IMR-90 (cell line): ENCODE data around the gene PCBD1. TPM values are rescaled to one million over a fixed set of nuclear protein-coding genes. Genes with fewer than 3 reads are reported as not detected.

Experiments
- ATAC-seq: fragments of 200-7000 bp; cut with Tn5 transposase; 2 replicates; pipeline ENCODE4 v1.9.1; 2020; ENCODE audit warnings: low read depth, mild to moderate bottlenecking, moderate library complexity
- BruUV-seq: library from RNA; stranded (reverse); fragments of 400-500 nt; replicated peaks from 2 replicates; lab custom pipeline; 2021; lab: Mats Ljungman, UMichigan
- CTCF ChIA-PET: fragments of 300-600 bp; formaldehyde crosslinking; extraction: SDS; loops from one replicate; lab custom pipeline; 2021; ENCODE audit warnings: antibody characterized with exemption; lab: Yijun Ruan, JAX
- POLR2A ChIA-PET: fragments of 300-600 bp; sonication (Branson Sonifier 250); formaldehyde crosslinking; loops from one replicate; lab custom pipeline; 2022; ENCODE audit warnings: antibody characterized with exemption; ENCODE audit not compliant: unreplicated experiment; lab: Charles Lee
- DNase-seq: peaks from one replicate; pipeline ENCODE4 v3.0.0; 2013
- H2AFZ ChIP-seq: replicated peaks from 2 replicates; pipeline ENCODE3; 2013; ENCODE audit warnings: low read length, mild to moderate bottlenecking; ENCODE audit not compliant: poor library complexity
- H2AK5ac ChIP-seq: 2 replicates; pipeline ENCODE4 v1.6.1; 2013; ENCODE audit warnings: low read depth, low read length, inconsistent platforms
- H2AK9ac ChIP-seq: replicated peaks from 2 replicates; pipeline ENCODE3; 2013; ENCODE audit warnings: mild to moderate bottlenecking, low read depth, low read length, moderate library complexity; ENCODE audit not compliant: poor library complexity
- H2BK120ac ChIP-seq: 2 replicates; pipeline ENCODE4 v1.6.1; 2013; ENCODE audit warnings: low read depth, low read length, inconsistent platforms
- H2BK15ac ChIP-seq: 3 replicates; pipeline ENCODE4 v1.6.1; 2013; ENCODE audit warnings: low read depth, low read length, inconsistent platforms
- H2BK20ac ChIP-seq: 2 replicates; pipeline ENCODE4 v1.6.1; 2013; ENCODE audit warnings: low read depth, mild to moderate bottlenecking, inconsistent platforms, low read length, moderate library complexity
- H2BK5ac ChIP-seq: 2 replicates; pipeline ENCODE4 v1.6.1; 2013; ENCODE audit warnings: mild to moderate bottlenecking, low read depth, low read length, inconsistent platforms; ENCODE audit not compliant: poor library complexity, severe bottlenecking
- H3K14ac ChIP-seq: replicated peaks from 2 replicates; pipeline ENCODE4 v1.6.1; 2013; ENCODE audit warnings: low read depth, low read length, inconsistent platforms
- H3K18ac ChIP-seq: 2 replicates; pipeline ENCODE4 v1.6.1; 2013; ENCODE audit warnings: low read depth, low read length, control low read depth
- H3K23ac ChIP-seq: 2 replicates; pipeline ENCODE4 v1.6.1; 2013; ENCODE audit warnings: low read depth, low read length, inconsistent platforms
- H3K27ac ChIP-seq: 2 replicates; pipeline ENCODE4 v1.5.1; 2013; ENCODE audit warnings: mild to moderate bottlenecking, control low read depth, low read length; ENCODE audit not compliant: insufficient read depth
- H3K27me3 ChIP-seq: 2 replicates; pipeline ENCODE4 v1.6.1; 2013; ENCODE audit warnings: low read length; ENCODE audit not compliant: control insufficient read depth, insufficient read depth
- H3K36me3 ChIP-seq: 2 replicates; pipeline ENCODE4 v1.6.1; 2013; ENCODE audit warnings: low read length, mixed read lengths; ENCODE audit not compliant: control insufficient read depth, insufficient read depth
- H3K4ac ChIP-seq: 2 replicates; pipeline ENCODE4 v1.6.1; 2013; ENCODE audit warnings: low read depth, low read length, inconsistent platforms
- H3K4me1 ChIP-seq: 2 replicates; pipeline ENCODE4 v1.6.1; 2013; ENCODE audit warnings: low read length, mixed read lengths; ENCODE audit not compliant: control insufficient read depth, insufficient read depth
- H3K4me2 ChIP-seq: 2 replicates; pipeline ENCODE4 v1.6.1; 2013; ENCODE audit warnings: low read depth, mild to moderate bottlenecking, control low read depth, low read length, moderate library complexity
- H3K4me3 ChIP-seq: 2 replicates; pipeline ENCODE4 v1.5.1; 2013; ENCODE audit warnings: low read depth, mild to moderate bottlenecking, control low read depth, low read length, moderate library complexity; ENCODE audit not compliant: insufficient read depth
- H3K56ac ChIP-seq: 2 replicates; pipeline ENCODE4 v1.6.1; 2013; ENCODE audit warnings: low read length, inconsistent platforms; ENCODE audit not compliant: insufficient read depth; ENCODE audit errors: extremely low read depth
- H3K79me1 ChIP-seq, 2 experiments: 2 replicates each; pipeline ENCODE4 v1.6.1; 2013; ENCODE audit warnings: low read length in 2 of 2, inconsistent platforms in 1 of 2, low read depth in 1 of 2
- H3K9ac ChIP-seq: 2 replicates; pipeline ENCODE4 v1.6.1; 2013; ENCODE audit warnings: low read depth, low read length, control low read depth
- H3K9me1 ChIP-seq: 2 replicates; pipeline ENCODE4 v1.6.1; 2013; ENCODE audit warnings: low read length, inconsistent platforms; ENCODE audit not compliant: insufficient read depth
- H3K9me3 ChIP-seq: 2 replicates; pipeline ENCODE4 v1.6.1; 2013; ENCODE audit warnings: low read length; ENCODE audit not compliant: control insufficient read depth, insufficient read depth
- H4K20me1 ChIP-seq: 2 replicates; pipeline ENCODE4 v1.6.1; 2013; ENCODE audit warnings: low read length, inconsistent platforms; ENCODE audit not compliant: insufficient read depth
- H4K5ac ChIP-seq: 2 replicates; pipeline ENCODE4 v1.6.1; 2013; ENCODE audit warnings: mild to moderate bottlenecking, low read depth, low read length, control low read depth
- H4K8ac ChIP-seq, 2 experiments: 2 replicates each; pipeline ENCODE4 v1.6.1; 2013; ENCODE audit warnings: low read depth in 2 of 2, low read length in 2 of 2, control low read depth in 1 of 2, inconsistent platforms in 1 of 2
- H4K91ac ChIP-seq: 2 replicates; pipeline ENCODE4 v1.6.1; 2013; ENCODE audit warnings: low read depth, low read length, inconsistent platforms; ENCODE audit not compliant: insufficient read depth
- BHLHE40 ChIP-seq: fragments of 150-350 bp; IDR thresholded peaks from 2 replicates; pipeline ENCODE4 v1.6.1; 2016; ENCODE audit warnings: mild to moderate bottlenecking, low read depth, low read length
- CEBPB ChIP-seq: IDR thresholded peaks from 2 replicates; pipeline ENCODE4 v1.6.1; 2012; ENCODE audit warnings: low read depth, low read length, improper control_type of control experiment
- CHD1 ChIP-seq: IDR thresholded peaks from 2 replicates; pipeline ENCODE4 v1.6.1; 2012; ENCODE audit warnings: low read depth, low read length, improper control_type of control experiment
- CTCF ChIP-seq: conservative IDR thresholded peaks from 2 replicates; pipeline ENCODE4 v1.5.1; 2012; ENCODE audit warnings: mild to moderate bottlenecking, low read depth, low read length, improper control_type of control experiment
- ELK1 ChIP-seq: fragments of 150-350 bp; IDR thresholded peaks from 2 replicates; pipeline ENCODE4 v1.6.1; 2016; ENCODE audit warnings: low read depth, mild to moderate bottlenecking, low read length, moderate library complexity, borderline replicate concordance
- FOS ChIP-seq: fragments of 150-350 bp; IDR thresholded peaks from 2 replicates; pipeline ENCODE4 v1.6.1; 2016; ENCODE audit warnings: low read depth, low read length
- MAFK ChIP-seq: IDR thresholded peaks from 2 replicates; pipeline ENCODE4 v1.6.1; 2012; ENCODE audit warnings: low read depth, low read length, improper control_type of control experiment
- MAZ ChIP-seq: IDR thresholded peaks from 2 replicates; pipeline ENCODE4 v1.6.1; 2012; ENCODE audit warnings: low read depth, mild to moderate bottlenecking, low read length, improper control_type of control experiment, moderate library complexity, borderline replicate concordance
- MXI1 ChIP-seq: IDR thresholded peaks from 2 replicates; pipeline ENCODE4 v1.6.1; 2012; ENCODE audit warnings: low read depth, mild to moderate bottlenecking, low read length, moderate library complexity, borderline replicate concordance
- NFE2L2 ChIP-seq: fragments of 150-350 bp; IDR thresholded peaks from 2 replicates; pipeline ENCODE4 v1.6.1; 2016; ENCODE audit warnings: low read depth, mild to moderate bottlenecking, low read length
- POLR2A ChIP-seq: IDR thresholded peaks from 2 replicates; pipeline ENCODE4 v1.6.1; 2012; ENCODE audit warnings: mild to moderate bottlenecking, low read depth, low read length
- RAD21 ChIP-seq: IDR thresholded peaks from 2 replicates; pipeline ENCODE4 v1.6.1; 2012; ENCODE audit warnings: low read length, improper control_type of control experiment
- RCOR1 ChIP-seq: IDR thresholded peaks from 2 replicates; pipeline ENCODE4 v1.6.1; 2012; ENCODE audit warnings: mild to moderate bottlenecking, low read length, improper control_type of control experiment; ENCODE audit not compliant: insufficient replicate concordance
- RFX5 ChIP-seq: IDR thresholded peaks from 2 replicates; pipeline ENCODE4 v1.8.0; 2012; ENCODE audit warnings: low read depth, mild to moderate bottlenecking, low read length, moderate library complexity
- SMC3 ChIP-seq: fragments of 150-350 bp; IDR thresholded peaks from 2 replicates; pipeline ENCODE4 v1.6.1; 2016; ENCODE audit warnings: low read depth, mild to moderate bottlenecking, antibody characterized with exemption, low read length, moderate library complexity
- USF2 ChIP-seq: fragments of 150-350 bp; IDR thresholded peaks from 2 replicates; pipeline ENCODE4 v1.6.1; 2017; ENCODE audit warnings: mild to moderate bottlenecking, antibody characterized with exemption, low read length, low read depth
- WGBS, 2 experiments: methylation state at CpG; one replicate each; pipeline versions ENCODE4 v1.1.5 to v1.1.7; 2013; ENCODE audit warnings: missing lambda C conversion rate in 2 of 2; ENCODE audit not compliant: insufficient read length in 1 of 2; ENCODE audit errors: extremely low coverage in 2 of 2; 5-methylcytosine and 5-hydroxymethylcytosine counted together
- dilution Hi-C: fragments of 300-500 bp; cut with HindIII; formaldehyde crosslinking; loops from one replicate; pipeline ENCODE4 v1.14.3; 2018; ENCODE audit warnings: low sequenced_read_pairs; ENCODE audit not compliant: unreplicated experiment
- in situ Hi-C: fragments of 300-500 bp; cut with MboI; formaldehyde crosslinking; loops from 3 replicates; pipeline ENCODE4 v1.14.3; 2019; ENCODE audit warnings: low sequenced_read_pairs, inconsistent platforms, mixed read lengths
- intact Hi-C: fragments of 100-400 bp; cut with micrococcal nuclease; formaldehyde crosslinking; loops from 2 replicates; pipeline ENCODE4 v1.10.0; 2022
- polyA plus RNA-seq, 3 experiments: library from polyadenylated mRNA; depleted of rRNA; stranded (reverse); fragments of >200 nt; gene quantifications; 2 replicates each; pipeline ENCODE4 v1.2.3, GENCODE V29; 2012; ENCODE audit warnings: low replicate concordance in 1 of 3
- total RNA-seq: library from RNA; depleted of rRNA; stranded (reverse); fragments of >200 nt; gene quantifications from 2 replicates; pipeline ENCODE4 v1.2.3, GENCODE V29; 2012

The PCBD1 gene
- total and polyA plus RNA-seq, 2 of the 4 experiments (the other 2 are of a cell fraction), result 15.8 to 31.6 TPM

- in situ Hi-C loops, result no loop called here
Measured at GRCh38 chr10:70907637-70908405, 19.5 kb upstream of the PCBD1 start.

More at GRCh38 chr10:70907637-70908405, 19.5 kb upstream of the PCBD1 start:
- H3K56ac ChIP-seq, result no peak overlapping the region
- no peak overlapping the region for H3K4me2 ChIP-seq
- no peaks in the 10 kb centered on the region for H3K36me3 ChIP-seq
- no peak overlapping the region for H3K9ac ChIP-seq
- intact Hi-C loops (no loop called here), dilution Hi-C loops (no loop called here)
- no peak overlapping the region for H3K14ac ChIP-seq
- H3K9me3 ChIP-seq, result no peaks in the 10 kb centered on the region
- H2BK120ac ChIP-seq, result no peak overlapping the region
- no peak for DNase-seq
- H3K18ac ChIP-seq, result no peak overlapping the region
- no peaks in the 10 kb centered on the region for H3K4me1 ChIP-seq
- no peak overlapping the region for H2BK15ac ChIP-seq
- no peaks in the 10 kb centered on the region for H3K79me1 ChIP-seq
- H3K4ac ChIP-seq, result no peak overlapping the region
- TF ChIP-seq BHLHE40, result no peak
- no peak for TF ChIP-seq RAD21
- no peak for TF ChIP-seq MXI1
- TF ChIP-seq ELK1, result no peak
- no peak for TF ChIP-seq CHD1
- no peak for TF ChIP-seq SMC3
- TF ChIP-seq NFE2L2, result no peak
- TF ChIP-seq RFX5, result no peak
- TF ChIP-seq MAZ, result no peak
- no peak for TF ChIP-seq POLR2A
- no peak for TF ChIP-seq CTCF
- no peak for TF ChIP-seq USF2
- no peak for TF ChIP-seq RCOR1
- TF ChIP-seq FOS, result no peak
- TF ChIP-seq MAFK, result no peak
- no peak for TF ChIP-seq CEBPB
- no peak overlapping the region for H3K4me3 ChIP-seq
- POLR2A ChIA-PET, result no interaction called here
- H4K20me1 ChIP-seq, result no peaks in the 10 kb centered on the region; the same call in 1 of the 2 replicates
- no peak overlapping the region for H2BK20ac ChIP-seq
- peaks cover 60% of the 10 kb centered on the region for H3K27me3 ChIP-seq
- no peak overlapping the region for H3K23ac ChIP-seq
- no peak overlapping the region for H3K27ac ChIP-seq
- BruUV-seq, result no TSS peak
- no peaks in the 10 kb centered on the region for H3K9me1 ChIP-seq
- no peak overlapping the region for H4K91ac ChIP-seq
- H2AFZ ChIP-seq, result no peak overlapping the region
- no peak for ATAC-seq
- no peak overlapping the region for H2AK5ac ChIP-seq
- H4K5ac ChIP-seq, result no peak overlapping the region
- H4K8ac ChIP-seq, result no peak overlapping the region
- no peak overlapping the region for H2BK5ac ChIP-seq
- 17% methylated on average over 3 of the region's 16 CpGs; no CpG with 5 or more reads in 1 of the 2 experiments for WGBS, 2 experiments
- CTCF ChIA-PET, result no interaction called here
- no peak overlapping the region for H2AK9ac ChIP-seq
